Measurements from ENCODE around the gene C4orf50.

The C4orf50 gene

DNA sequence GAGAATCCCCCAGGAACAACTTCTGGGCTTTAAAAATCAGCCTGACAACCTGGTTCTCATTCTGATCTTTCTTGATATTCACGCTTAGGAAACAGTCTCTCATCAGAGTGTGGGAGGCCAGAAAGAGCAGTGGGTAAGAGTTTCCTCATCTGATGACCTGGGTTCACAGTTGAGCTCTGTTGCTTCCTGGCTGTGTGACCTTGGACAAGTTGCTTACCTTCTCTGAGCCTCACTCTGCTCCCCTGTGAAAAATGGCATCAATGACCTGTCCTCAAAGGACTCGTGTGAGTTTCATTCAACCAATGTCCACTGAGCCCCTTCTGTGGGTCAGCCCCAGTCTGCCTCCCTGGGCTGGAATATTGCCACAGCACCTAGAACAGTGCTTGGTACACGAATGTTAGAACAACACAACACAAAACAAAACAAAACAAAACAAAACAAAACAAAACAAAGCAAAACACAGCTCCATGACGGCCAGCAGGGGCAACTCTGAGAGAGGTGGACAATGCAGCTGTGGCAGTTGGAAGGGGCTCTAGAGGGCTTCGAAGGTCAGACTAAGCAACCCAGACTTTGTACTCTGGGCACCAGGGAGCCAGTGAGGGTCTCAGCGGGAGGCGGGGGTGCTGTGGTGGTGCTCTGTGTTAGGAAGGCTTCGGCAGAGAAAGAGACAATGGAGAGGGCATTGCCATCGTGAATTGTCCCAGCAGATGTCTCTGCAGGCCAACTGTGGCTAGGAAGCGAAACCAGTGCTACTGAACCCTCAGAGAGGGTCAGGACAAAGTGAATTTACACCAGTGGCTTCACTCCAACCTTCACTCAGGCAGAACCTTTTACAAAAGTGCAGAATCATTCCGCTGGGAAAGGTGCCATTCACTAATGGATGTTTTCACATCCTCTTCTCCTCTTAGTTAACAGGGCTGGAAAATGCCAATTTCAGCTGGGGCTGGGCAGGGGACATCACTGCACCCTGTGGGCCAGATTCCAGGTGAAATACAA lies 14.3 kb upstream of the C4orf50 start:
- FAIRE-seq (no peak), DNase-seq (ENCODE audit: insufficient read length, low spot score) (no peak)
- no peak for TF ChIP-seq POLR2A (IDR thresholded peaks at IDR 0.05; ENCODE audit: low read depth, low read length)

DNA sequence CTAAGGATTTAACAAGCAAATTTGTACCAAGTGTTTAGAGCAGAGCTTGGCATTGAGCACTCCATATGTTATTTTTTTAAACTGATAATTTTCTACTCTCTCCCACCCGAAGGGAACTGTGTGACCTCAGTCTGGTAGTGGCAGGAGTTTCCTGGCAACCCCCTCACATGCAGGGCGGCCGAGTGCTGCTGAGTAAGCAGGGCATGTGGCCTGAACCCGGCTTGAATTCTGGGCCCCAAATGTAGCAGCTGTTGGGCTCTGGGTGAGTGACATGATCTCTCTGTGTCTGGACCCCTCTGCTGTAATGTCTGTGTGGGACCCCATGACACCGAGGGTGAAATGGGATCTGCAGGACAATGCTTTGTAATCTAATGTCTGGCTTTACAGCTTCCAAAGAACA lies 13.6 kb upstream of the C4orf50 start:
- FAIRE-seq (no peak), DNase-seq (ENCODE audit: insufficient read length, low spot score) (no peak)
- TF ChIP-seq POLR2A (IDR thresholded peaks at IDR 0.05; ENCODE audit: low read depth, low read length), result no peak

DNA sequence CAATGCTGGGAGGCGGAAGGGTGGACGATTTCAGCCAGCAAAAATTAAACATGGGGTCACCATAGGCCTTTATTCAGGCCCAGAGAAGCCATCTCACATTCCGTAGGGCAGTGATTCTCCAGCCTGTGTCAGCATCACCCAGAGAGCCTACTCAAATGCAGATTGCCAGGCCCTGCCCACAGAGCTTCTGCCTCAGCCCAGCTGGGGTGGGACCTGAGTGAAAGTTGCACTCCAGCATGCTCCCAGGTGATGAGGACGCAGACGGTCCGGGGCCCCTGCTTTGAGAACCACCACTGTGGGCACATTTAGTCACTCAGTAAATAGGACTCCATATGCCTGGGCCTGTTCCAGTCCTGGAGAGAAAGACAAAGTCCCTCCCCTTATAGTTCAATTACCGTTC lies 12.4 kb upstream of the C4orf50 start:
- DNase-seq (ENCODE audit: insufficient read length, low spot score), result no peak
- no peak for TF ChIP-seq POLR2A (IDR thresholded peaks at IDR 0.05; ENCODE audit: low read depth, low read length)
- FAIRE-seq, result no peak

DNA sequence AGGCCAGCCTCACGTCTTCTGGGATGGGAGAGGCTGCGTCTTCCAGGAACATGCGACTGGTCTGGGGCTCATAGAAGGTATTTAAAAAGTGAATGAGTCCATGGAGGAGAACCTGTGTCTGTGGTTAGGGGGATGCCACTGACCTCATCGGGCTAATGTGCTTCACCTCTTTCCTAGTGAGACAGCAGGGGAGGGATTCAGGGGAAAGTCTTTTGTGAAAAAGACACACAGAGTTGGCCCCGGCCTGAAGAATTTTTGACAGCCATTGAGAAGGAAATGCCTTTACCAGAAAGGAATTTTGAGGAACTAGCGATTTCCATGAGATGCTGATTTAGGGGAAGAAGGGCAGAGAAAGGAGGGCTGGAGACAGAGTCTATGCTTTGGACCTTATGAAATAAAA lies 11.0 kb upstream of the C4orf50 start:
- DNase-seq (ENCODE audit: insufficient read length, low spot score) (no peak), FAIRE-seq (no peak)
- TF ChIP-seq POLR2A (IDR thresholded peaks at IDR 0.05; ENCODE audit: low read depth, low read length), result no peak

DNA sequence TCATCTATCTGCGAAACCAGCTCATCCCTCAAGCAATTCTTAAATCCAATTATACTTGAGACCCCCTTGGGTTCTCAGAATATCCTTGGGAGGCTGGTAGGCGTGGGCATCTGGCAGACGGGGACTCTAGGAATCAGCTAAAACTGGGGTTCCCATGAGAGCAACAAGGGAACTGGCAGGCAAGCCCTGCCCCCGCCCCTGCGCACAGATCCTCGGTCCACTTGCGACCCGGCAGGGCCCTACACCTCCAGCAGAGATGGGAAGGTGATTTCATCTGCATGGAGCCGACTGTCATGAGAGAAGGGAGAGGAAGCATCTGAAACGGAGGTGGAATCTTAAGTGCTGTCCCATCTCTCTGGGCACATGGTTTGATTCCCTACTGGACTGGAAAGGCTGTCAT lies 9.9 kb upstream of the C4orf50 start:
- no peak for DNase-seq (ENCODE audit: insufficient read length, low spot score)
- no peak for FAIRE-seq
- TF ChIP-seq POLR2A (IDR thresholded peaks at IDR 0.05; ENCODE audit: low read depth, low read length), result no peak

DNA sequence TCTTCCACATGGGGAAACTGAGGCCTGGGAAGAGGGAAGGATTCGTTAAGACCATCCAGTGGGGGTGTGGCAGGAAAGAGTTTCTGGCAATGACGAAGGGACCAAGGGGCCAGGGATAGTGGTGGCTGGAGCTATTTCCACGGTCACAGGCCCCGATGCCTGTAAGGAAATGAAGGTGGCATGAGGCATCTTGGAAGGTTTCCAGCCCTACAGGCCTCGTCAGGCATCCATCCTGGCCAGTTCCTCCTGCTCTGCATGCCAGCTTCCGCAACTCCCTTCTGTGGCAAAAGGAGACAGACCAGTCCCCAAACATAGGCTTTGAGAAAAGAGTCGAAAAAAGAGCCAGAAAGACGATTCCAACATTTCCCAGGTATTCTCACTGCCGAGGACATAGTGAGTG lies 9.2 kb upstream of the C4orf50 start:
- no peak for FAIRE-seq
- no peak for TF ChIP-seq POLR2A (IDR thresholded peaks at IDR 0.05; ENCODE audit: low read depth, low read length)

DNA sequence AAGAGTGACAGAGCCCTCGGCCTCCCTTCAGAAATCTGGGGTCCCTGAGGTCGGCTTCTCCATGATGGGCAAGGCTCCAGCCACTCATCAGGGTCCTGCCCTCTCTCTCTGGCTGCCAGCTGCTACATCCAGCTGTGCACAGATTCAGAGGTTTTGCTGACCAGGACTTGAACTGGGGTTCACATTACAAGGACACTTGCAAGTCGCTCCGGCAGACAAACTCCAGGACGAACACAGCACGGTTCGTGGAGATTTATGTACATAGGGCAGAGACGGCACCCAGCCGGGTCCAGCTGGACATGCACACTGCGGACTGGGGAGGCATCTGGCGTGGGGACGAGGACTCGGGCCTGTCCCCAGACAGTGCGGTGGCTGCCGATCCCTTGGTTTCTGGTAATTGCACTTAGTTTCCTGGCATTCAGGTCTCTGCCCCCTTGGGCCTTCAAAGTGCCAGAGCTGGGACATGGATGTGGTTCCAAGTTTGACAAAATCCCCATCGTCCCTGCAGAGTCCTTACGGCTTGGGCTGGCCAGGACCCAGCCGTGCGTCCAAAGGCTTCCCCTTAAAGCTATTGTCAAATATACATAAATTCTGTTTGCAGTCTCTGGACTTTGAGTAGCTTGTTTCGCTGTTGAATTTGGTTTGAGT lies 6.2 kb upstream of the C4orf50 start:
- FAIRE-seq (no peak), DNase-seq (ENCODE audit: insufficient read length, low spot score) (no peak)
- no peak for TF ChIP-seq POLR2A (IDR thresholded peaks at IDR 0.05; ENCODE audit: low read depth, low read length)

More for the DNA sequence above, 9.2 kb upstream of the C4orf50 start:
- no peak for DNase-seq (ENCODE audit: insufficient read length, low spot score)

DNA sequence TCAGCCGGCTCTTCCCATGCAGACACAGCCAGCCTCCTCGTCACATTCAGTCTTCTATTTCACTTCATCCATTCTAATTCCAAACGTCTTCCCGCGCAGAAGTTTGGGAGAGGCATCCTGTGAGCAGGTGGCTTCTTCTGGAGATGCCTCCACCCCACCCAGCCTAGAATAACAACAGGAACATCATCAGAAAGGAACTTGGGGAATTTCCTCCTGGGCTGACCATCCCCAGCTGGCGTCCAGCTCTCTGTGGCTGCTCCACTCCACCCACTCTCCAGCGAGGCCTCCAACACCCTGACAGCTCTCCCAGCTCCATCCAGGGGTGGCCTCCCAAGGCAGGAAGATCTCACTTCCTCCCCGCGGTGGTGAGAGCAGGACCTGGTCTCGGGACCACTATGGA lies 5.5 kb upstream of the C4orf50 start:
- DNase-seq (ENCODE audit: insufficient read length, low spot score) (no peak), FAIRE-seq (no peak)
- TF ChIP-seq POLR2A (IDR thresholded peaks at IDR 0.05; ENCODE audit: low read depth, low read length), result no peak

DNA sequence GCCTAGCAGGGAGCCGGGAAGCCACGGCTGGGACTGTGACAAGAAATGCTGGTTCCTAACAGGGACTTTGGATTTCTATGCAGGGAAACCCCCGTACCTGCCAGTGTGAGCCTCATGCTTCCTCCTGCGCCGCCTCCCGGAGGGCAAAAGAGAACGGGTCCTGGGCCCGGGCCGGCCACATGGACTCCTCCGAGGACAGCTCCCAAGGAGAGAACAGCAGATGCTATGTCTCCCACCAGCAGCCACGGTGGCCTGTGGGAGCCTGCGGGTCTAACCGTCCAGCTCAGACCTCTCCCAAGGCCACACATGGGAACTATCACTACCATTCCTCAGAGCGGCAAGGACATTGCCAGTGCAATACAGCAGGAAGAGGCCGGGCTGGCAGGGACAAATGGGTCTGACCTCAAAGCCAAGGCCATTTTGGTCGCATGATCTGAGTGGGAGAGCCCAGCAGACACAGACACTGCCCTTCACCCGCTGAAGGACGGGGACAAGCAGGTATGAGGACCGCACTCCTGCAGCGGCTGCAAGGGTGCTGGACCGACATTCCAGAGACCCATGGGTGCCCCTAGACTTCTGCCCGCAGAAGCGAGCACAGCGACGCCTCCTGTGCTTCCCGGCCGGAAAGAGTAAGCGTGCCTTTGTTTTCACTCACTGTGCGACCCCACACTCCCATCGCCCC lies 4.5 kb upstream of the C4orf50 start:
- TF ChIP-seq POLR2A (IDR thresholded peaks at IDR 0.05; ENCODE audit: low read depth, low read length), result no peak
- FAIRE-seq (no peak), DNase-seq (ENCODE audit: insufficient read length, low spot score) (no peak)

DNA sequence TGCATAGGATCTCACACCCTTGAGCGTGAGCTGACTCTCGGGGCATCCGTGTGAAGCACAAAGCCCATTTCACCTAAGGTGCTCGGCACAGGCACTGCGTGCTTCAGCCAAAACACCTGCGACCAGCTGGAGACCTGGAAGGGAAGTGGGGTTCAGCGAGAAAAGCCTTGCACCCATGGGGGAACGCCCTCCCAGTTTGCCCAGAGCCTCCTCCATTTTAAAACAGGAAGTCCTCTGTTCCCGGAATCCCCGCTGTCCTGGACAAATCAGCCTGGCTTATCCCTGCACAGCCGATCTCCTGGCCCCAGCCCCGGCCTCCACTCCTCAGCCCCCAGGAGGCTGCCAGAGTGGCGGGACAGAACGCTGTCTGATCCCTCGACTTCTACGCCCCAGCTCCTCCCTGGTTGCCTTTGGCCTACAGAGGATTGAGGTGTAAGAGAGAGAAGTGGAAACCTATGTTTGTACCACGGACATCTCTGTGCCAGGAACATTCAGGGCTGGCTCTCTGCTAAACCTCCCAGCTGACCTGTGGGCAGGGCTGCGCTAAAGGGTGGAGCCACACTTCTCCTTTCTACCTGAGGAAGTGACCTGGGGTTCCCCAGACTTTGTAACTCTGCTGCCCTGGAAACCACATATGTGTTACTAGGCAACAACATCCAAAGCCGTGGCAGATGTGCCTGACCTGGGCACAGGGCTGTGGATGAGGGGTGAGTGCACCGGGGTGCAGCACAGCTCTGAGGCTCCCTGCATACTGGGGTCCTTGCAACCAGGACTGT lies 3.8 kb upstream of the C4orf50 start:
- TF ChIP-seq POLR2A (IDR thresholded peaks at IDR 0.05; ENCODE audit: low read depth, low read length), result no peak
- FAIRE-seq, result no peak
- DNase-seq (ENCODE audit: insufficient read length, low spot score), result no peak

DNA sequence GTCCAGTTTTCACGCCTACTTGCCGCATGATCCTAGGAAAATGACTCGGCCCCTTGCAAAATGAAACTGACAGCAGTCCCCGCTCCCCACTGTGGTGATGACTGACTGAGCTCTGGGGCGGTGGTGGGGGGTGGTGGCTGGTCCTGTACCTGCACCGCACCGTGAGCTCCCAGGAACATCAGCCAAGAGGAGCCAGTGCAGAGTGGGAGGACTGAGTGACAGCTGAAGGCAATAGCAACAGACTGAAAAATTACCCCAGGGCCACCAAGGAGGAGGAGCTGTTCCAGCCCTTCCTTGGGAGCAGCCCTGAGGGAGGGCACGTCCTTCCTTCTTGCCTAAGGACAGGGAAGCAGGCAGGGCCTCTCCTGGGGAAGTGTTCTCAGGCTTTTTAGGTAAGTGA lies 2.4 kb upstream of the C4orf50 start:
- FAIRE-seq, result no peak
- no peak for TF ChIP-seq POLR2A (IDR thresholded peaks at IDR 0.05; ENCODE audit: low read depth, low read length)
- no peak for DNase-seq (ENCODE audit: insufficient read length, low spot score)

DNA sequence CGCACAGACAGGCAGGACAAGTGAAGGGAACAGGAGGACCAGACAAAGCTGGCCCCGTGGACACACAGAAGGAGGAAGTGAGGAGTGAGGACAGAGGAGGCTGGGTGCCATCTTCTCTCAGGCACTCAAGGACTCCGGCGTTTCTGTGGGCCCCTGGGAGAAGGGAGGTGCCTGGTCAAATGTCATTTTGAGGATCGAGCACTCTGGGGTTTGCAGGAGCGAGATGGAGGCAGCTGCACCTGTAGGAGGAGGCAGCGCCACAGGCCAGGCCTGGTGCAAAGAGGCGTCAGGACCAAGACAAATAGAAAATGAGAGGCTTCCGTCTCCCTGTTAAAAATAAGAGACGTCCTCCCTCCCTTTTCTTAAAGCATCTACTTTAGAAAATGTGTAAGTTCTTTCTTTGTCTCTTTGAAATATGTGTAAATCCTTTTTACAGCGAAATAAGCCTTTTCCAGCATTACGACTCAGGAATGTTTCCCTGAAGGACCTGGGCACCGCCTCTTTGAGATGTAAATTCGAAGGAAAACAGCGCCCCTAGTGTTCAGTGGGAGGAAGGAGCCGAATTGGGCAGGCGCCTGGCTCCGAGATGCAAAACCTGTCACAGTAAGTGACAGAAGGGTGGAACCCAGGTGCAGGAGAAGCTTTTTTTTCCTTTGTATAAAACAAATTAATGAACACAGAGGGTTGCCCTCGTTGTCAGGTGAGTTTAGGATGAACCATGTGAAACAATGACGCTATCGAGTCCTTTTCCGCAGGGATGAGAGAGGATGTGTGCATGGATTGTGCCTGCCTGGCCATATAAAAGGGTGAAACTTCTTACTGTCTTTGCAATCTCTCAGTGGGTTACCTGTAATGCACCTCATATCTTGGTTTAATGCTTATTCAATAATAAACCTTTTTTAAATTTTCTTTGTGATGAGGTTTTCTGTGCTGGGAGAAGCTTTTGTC lies 1.4 kb upstream of the C4orf50 start:
- TF ChIP-seq POLR2A (IDR thresholded peaks at IDR 0.05; ENCODE audit: low read depth, low read length), result no peak
- FAIRE-seq, result no peak
- peak; percentile 72 for DNase-seq (ENCODE audit: insufficient read length, low spot score)

DNA sequence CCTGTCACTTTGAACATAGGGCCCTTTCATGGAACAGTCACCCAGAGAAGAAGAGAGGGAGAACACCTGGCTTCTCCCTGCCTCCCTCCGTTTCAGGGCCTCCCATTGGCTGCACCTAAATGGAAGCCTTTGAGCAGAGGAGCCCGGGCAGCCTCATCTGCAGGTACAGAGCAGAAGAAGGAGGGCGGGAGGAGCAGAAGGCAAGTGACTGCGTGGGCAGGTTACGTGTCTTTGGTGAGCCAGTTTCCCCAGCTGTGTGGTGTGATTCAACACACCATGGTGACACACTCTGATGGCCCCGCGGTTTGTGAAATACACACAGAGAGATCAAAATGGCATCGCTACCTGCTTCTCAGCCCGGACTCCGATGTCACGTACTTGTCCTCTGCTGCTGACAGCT lies 431 bp downstream of the C4orf50 start:
- no peak for DNase-seq (ENCODE audit: insufficient read length, low spot score)
- no peak for TF ChIP-seq POLR2A (IDR thresholded peaks at IDR 0.05; ENCODE audit: low read depth, low read length)
- no peak for FAIRE-seq
